HepG2 (cell line): ENCODE measurements around the gene NPHP4. TPM values are rescaled to one million over a fixed set of nuclear protein-coding genes. Genes with fewer than 3 reads are reported as not detected.

Experiments used
- ATF1 ChIP-seq: IDR thresholded peaks from 2 replicates; pipeline ENCODE4 v1.6.1; 2016; ENCODE audit warnings: mild to moderate bottlenecking, control low read depth
- CREM ChIP-seq, 2 experiments: sonication (generic) in 1 of 2; formaldehyde crosslinking in 1 of 2; IDR thresholded peaks; 2 replicates each; pipeline versions ENCODE4 v1.4.0 to v1.6.1; 2016 to 2020; ENCODE audit warnings: antibody characterized with exemption in 1 of 2, mild to moderate bottlenecking in 1 of 2, missing genetic modification reagents in 1 of 2
- FOXC1 ChIP-seq: sonication (generic); formaldehyde crosslinking; IDR thresholded peaks from 2 replicates; pipeline ENCODE4 v1.8.0; 2022; ENCODE audit warnings: mild to moderate bottlenecking, missing genetic modification reagents, borderline replicate concordance
- HOXA5 ChIP-seq: sonication (generic); formaldehyde crosslinking; IDR thresholded peaks from 2 replicates; pipeline ENCODE4 v1.4.0; 2020; ENCODE audit warnings: missing genetic modification reagents
- NR2F1 ChIP-seq, 2 experiments: fragments of 450-650 bp in 1 of 2; formaldehyde crosslinking in 1 of 2; IDR thresholded peaks; 2 replicates each; pipeline versions ENCODE4 v1.5.0 to v1.6.1; 2016 to 2020; ENCODE audit warnings: mild to moderate bottlenecking in 1 of 2, missing compliant biosample characterization in 1 of 2, missing genetic modification reagents in 1 of 2, moderate library complexity in 1 of 2
- REPIN1 ChIP-seq: sonication (generic); formaldehyde crosslinking; IDR thresholded peaks from 2 replicates; pipeline ENCODE4 v1.8.0; 2022; ENCODE audit warnings: missing genetic modification reagents, low read depth, mild to moderate bottlenecking, borderline replicate concordance
- polyA plus RNA-seq, 8 experiments: library from polyadenylated mRNA; depleted of rRNA in 3 of 8; stranded (reverse) in 7 of 8; unstranded in 1 of 8; fragments of >200 nt; fragmentation: Illumina TruSeq in 4 of 8; extraction: Trizol in 4 of 8; gene quantifications; 2 replicates each; pipeline versions ENCODE4 v1.2.1 to v1.2.3, GENCODE V29; 2011 to 2016; ENCODE audit warnings: low read depth in 4 of 8, missing spikeins in 1 of 8, mixed read lengths in 1 of 8; ENCODE audit not compliant: insufficient read depth in 1 of 8
- total RNA-seq, 5 experiments: library from RNA; depleted of rRNA; stranded (reverse); fragments of >200 nt; fragmentation: Illumina TruSeq; extraction: Trizol; gene quantifications; 2 replicates each; pipeline ENCODE4 v1.2.3, GENCODE V29; 2016; ENCODE audit warnings: low read depth in 1 of 5
- TF ChIP-seq, protein P1 (sequence below): IDR thresholded peaks from 2 replicates; pipeline ENCODE4 v1.6.1; 2012; ENCODE audit warnings: low read length, improper control_type of control experiment
- TF ChIP-seq, protein P2 (sequence below): sonication (generic); formaldehyde crosslinking; IDR thresholded peaks from 2 replicates; pipeline ENCODE4 v1.5.1; 2020; ENCODE audit warnings: mild to moderate bottlenecking, missing genetic modification reagents, moderate library complexity
- TF ChIP-seq, protein P3 (sequence below): sonication (generic); formaldehyde crosslinking; IDR thresholded peaks from 2 replicates; pipeline ENCODE4 v1.4.0; 2020; ENCODE audit warnings: mild to moderate bottlenecking, missing genetic modification reagents
- TF ChIP-seq, protein P4 (sequence below): sonication (generic); formaldehyde crosslinking; IDR thresholded peaks from one replicate; pipeline ENCODE4 v1.5.1; 2020; ENCODE audit warnings: mild to moderate bottlenecking, missing genetic modification reagents; ENCODE audit errors: not compliant biosample characterization

The NPHP4 gene
- total and polyA plus RNA-seq, 2 of the 13 experiments (the other 11 are each of a cell fraction or from before 2014, with no cell fraction given), result 4.4 to 6.8 TPM

DNA sequence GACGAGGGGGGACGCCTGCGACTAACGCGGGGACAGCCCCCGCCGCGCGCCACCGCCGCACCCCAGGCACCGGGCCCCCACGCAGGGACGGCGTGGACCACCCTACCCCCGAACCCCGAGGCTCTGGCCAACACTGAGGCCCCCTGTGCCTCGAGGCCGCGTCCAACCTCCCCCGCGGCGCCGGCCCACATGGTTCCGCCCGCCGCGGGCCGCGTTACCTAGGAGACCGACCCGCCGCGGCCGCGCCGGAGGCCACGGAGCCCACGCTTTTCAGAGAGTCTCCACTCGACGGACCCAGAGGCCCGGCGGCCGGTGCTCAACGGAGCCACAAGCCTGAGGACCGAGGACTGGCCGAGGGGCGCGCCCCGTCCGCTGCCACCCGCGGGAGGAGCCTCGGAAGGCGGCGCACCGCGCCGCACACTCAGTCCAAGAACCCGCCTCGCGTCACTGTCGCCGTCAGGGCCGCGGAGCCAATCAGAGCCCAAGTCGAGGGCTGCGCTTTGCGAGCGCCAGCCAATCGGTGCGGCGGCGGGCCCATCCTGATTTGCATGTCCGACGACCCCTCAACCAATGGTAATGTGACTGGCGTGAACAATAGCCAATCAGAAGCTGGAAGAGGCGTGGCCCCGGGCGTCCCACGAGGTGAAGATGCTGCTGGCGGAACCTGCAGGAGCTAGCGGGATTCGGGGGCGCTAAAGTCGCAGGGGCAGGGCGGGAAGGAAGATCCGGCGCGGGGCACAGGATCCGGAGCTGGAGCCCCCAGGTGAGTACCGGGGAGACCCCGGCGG, at the start of gene NPHP4 (continued):
- TF ChIP-seq, protein P1, sequence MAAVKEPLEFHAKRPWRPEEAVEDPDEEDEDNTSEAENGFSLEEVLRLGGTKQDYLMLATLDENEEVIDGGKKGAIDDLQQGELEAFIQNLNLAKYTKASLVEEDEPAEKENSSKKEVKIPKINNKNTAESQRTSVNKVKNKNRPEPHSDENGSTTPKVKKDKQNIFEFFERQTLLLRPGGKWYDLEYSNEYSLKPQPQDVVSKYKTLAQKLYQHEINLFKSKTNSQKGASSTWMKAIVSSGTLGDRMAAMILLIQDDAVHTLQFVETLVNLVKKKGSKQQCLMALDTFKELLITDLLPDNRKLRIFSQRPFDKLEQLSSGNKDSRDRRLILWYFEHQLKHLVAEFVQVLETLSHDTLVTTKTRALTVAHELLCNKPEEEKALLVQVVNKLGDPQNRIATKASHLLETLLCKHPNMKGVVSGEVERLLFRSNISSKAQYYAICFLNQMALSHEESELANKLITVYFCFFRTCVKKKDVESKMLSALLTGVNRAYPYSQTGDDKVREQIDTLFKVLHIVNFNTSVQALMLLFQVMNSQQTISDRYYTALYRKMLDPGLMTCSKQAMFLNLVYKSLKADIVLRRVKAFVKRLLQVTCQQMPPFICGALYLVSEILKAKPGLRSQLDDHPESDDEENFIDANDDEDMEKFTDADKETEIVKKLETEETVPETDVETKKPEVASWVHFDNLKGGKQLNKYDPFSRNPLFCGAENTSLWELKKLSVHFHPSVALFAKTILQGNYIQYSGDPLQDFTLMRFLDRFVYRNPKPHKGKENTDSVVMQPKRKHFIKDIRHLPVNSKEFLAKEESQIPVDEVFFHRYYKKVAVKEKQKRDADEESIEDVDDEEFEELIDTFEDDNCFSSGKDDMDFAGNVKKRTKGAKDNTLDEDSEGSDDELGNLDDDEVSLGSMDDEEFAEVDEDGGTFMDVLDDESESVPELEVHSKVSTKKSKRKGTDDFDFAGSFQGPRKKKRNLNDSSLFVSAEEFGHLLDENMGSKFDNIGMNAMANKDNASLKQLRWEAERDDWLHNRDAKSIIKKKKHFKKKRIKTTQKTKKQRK, result no peak
- peak; percentile 62; the same call in 1 of the 2 replicates for TF ChIP-seq HOXA5
- TF ChIP-seq, protein P2, sequence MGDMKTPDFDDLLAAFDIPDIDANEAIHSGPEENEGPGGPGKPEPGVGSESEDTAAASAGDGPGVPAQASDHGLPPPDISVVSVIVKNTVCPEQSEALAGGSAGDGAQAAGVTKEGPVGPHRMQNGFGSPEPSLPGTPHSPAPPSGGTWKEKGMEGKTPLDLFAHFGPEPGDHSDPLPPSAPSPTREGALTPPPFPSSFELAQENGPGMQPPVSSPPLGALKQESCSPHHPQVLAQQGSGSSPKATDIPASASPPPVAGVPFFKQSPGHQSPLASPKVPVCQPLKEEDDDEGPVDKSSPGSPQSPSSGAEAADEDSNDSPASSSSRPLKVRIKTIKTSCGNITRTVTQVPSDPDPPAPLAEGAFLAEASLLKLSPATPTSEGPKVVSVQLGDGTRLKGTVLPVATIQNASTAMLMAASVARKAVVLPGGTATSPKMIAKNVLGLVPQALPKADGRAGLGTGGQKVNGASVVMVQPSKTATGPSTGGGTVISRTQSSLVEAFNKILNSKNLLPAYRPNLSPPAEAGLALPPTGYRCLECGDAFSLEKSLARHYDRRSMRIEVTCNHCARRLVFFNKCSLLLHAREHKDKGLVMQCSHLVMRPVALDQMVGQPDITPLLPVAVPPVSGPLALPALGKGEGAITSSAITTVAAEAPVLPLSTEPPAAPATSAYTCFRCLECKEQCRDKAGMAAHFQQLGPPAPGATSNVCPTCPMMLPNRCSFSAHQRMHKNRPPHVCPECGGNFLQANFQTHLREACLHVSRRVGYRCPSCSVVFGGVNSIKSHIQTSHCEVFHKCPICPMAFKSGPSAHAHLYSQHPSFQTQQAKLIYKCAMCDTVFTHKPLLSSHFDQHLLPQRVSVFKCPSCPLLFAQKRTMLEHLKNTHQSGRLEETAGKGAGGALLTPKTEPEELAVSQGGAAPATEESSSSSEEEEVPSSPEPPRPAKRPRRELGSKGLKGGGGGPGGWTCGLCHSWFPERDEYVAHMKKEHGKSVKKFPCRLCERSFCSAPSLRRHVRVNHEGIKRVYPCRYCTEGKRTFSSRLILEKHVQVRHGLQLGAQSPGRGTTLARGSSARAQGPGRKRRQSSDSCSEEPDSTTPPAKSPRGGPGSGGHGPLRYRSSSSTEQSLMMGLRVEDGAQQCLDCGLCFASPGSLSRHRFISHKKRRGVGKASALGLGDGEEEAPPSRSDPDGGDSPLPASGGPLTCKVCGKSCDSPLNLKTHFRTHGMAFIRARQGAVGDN (CRISPR knock-in tag), result peak; percentile 70
- TF ChIP-seq REPIN1 (CRISPR knock-in tag), result 0 out of 2 replicates have a peak, but pooled peaks have one; percentile 27
- TF ChIP-seq FOXC1 (CRISPR knock-in tag), result peak; percentile 75; the same call in 1 of the 2 replicates
- peak; percentile 90 for TF ChIP-seq CREM (IDR thresholded peaks at IDR 0.05)
- peak; percentile 39; the same call in 1 of the 2 replicates for TF ChIP-seq CREM (CRISPR knock-in tag; IDR thresholded peaks at IDR 0.05)
- TF ChIP-seq, protein P3, sequence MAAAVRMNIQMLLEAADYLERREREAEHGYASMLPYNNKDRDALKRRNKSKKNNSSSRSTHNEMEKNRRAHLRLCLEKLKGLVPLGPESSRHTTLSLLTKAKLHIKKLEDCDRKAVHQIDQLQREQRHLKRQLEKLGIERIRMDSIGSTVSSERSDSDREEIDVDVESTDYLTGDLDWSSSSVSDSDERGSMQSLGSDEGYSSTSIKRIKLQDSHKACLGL, result peak; percentile 84
- TF ChIP-seq, protein P4, sequence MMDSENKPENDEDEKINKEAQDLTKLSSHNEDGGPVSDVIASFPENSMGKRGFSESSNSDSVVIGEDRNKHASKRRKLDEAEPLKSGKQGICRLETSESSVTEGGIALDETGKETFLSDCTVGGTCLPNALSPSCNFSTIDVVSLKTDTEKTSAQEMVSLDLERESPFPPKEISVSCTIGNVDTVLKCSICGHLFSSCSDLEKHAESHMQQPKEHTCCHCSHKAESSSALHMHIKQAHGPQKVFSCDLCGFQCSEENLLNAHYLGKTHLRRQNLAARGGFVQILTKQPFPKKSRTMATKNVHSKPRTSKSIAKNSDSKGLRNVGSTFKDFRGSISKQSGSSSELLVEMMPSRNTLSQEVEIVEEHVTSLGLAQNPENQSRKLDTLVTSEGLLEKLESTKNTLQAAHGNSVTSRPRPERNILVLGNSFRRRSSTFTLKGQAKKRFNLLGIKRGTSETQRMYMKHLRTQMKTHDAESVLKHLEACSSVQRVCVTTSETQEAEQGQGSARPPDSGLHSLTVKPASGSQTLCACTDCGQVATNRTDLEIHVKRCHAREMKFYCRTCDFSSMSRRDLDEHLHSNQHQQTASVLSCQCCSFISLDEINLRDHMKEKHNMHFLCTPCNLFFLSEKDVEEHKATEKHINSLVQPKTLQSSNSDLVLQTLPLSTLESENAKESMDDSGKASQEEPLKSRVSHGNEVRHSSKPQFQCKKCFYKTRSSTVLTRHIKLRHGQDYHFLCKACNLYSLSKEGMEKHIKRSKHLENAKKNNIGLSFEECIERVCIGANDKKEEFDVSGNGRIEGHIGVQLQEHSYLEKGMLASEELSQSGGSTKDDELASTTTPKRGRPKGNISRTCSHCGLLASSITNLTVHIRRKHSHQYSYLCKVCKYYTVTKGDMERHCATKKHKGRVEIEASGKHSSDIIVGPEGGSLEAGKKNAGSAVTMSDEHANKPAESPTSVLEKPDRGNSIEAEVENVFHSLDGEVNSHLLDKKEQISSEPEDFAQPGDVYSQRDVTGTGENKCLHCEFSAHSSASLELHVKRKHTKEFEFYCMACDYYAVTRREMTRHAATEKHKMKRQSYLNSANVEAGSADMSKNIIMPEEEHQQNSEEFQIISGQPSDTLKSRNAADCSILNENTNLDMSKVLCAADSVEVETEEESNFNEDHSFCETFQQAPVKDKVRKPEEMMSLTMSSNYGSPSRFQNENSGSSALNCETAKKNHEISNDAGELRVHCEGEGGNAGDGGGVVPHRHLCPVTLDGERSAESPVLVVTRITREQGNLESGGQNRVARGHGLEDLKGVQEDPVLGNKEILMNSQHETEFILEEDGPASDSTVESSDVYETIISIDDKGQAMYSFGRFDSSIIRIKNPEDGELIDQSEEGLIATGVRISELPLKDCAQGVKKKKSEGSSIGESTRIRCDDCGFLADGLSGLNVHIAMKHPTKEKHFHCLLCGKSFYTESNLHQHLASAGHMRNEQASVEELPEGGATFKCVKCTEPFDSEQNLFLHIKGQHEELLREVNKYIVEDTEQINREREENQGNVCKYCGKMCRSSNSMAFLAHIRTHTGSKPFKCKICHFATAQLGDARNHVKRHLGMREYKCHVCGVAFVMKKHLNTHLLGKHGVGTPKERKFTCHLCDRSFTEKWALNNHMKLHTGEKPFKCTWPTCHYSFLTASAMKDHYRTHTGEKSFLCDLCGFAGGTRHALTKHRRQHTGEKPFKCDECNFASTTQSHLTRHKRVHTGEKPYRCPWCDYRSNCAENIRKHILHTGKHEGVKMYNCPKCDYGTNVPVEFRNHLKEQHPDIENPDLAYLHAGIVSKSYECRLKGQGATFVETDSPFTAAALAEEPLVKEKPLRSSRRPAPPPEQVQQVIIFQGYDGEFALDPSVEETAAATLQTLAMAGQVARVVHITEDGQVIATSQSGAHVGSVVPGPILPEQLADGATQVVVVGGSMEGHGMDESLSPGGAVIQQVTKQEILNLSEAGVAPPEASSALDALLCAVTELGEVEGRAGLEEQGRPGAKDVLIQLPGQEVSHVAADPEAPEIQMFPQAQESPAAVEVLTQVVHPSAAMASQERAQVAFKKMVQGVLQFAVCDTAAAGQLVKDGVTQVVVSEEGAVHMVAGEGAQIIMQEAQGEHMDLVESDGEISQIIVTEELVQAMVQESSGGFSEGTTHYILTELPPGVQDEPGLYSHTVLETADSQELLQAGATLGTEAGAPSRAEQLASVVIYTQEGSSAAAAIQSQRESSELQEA (CRISPR knock-in tag), result peak; percentile 76
- peak; percentile 91 for TF ChIP-seq ATF1
- 0 out of 4 replicates have a peak, but pooled peaks of 1 of the 2 experiments have one; percentile 63 for TF ChIP-seq NR2F1 (CRISPR knock-in tag; IDR thresholded peaks at IDR 0.05)
